GM12892 (cell line): ENCODE results near the gene ARIH1.
"Not testable (repeated sequence)": the region's sequence is repeated elsewhere in the genome, so short reads cannot be mapped to it uniquely, and the experiment has no call there.

ENCODE experiments used
- POLR2A ChIP-seq: IDR thresholded peaks from 2 replicates; pipeline ENCODE4 v1.6.1; 2011; ENCODE audit warnings: low read depth, low read length, control low read depth
- POLR2AphosphoS5 ChIP-seq: IDR thresholded peaks from 2 replicates; pipeline ENCODE4 v1.6.1; 2011; ENCODE audit warnings: low read depth, low read length, control low read depth

DNA sequence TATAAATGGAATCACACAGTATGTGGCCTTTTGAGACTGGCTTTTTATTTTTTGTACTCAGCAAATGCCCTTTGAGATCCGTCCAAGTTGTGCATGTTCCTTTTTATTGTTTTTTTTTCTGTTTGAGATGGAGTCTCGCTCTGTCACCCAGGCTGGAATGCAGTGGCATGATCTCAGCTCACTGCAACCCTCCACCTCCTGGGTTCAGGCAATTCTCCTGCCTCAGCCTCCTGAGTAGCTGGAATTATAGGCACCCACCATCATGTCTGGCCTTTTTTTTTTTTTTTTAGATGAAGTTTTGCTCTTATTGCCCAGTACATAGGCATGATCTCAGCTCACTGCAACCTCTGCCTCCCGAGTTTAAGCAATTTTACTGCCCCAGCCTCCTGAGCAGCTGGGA is 152.0 kb downstream of the ARIH1 start:
- TF ChIP-seq POLR2AphosphoS5, POLR2A: not testable (repeated sequence)
